HG02943 (cell line): ENCODE data around the gene PPP2R2B.
A peak's percentile ranks its signal among the peaks of the same experiment; 100 is the strongest.
"Not testable (repeated sequence)": the region's sequence is repeated elsewhere in the genome, so short reads cannot be mapped to it uniquely, and the experiment has no call there.

ENCODE experiments used
- ATAC-seq: cut with Tn5 transposase; IDR thresholded peaks from one replicate; pipeline ENCODE4 v1.9.1; 2021; ENCODE audit warnings: mild to moderate bottlenecking, low read depth, moderate library complexity; ENCODE audit not compliant: unreplicated experiment

The PPP2R2B gene

DNA sequence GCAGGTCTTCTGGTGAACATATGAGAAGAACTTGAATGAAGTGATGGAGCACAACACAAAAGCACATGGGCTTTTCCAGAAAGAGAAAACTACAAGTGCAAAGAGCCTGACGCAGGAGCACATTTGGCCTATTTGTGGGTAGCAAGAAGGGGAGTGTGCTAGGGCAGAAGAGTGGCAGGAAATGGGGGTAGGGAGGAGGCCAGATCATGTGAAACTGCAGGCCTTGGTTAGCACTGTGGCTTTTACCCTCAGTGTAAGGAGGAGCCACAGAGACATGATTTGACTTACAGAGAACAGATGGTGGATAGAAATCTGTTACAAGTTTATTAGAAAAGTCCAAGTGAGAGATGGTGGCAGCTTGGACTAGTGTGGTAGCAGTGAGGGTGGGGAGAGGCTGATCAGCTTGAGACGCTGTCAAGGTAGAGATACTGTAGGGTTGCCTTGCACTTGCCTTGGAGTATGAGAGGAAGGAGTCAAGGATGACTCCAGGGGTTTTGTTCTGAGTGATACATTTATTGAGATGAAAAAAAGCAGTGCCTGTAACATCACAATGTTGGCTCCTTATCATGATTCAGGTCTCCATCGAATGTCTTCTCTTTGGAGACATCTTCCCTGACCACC lies 126.7 kb downstream of the PPP2R2B start:
- ATAC-seq, result peak; percentile 99

DNA sequence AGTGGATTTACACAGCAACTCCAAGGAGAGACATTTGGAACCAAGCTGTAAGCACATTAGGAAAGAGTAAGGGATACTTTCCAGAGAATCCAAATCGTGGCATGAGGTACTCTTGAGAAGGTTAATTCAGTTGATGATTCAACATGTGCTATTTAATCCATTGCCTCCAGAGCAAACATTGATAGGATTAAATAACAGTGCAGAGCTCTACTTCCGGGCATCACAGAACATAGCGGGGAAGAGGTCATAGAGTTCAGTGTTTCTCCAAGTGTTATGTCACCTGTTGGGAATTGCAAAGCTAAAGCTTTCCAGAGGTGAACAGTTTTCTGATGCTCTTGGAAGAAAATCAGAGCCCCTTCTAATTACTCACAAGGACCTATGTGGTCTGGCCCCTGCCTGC lies 127.5 kb downstream of the PPP2R2B start:
- no peak for ATAC-seq

DNA sequence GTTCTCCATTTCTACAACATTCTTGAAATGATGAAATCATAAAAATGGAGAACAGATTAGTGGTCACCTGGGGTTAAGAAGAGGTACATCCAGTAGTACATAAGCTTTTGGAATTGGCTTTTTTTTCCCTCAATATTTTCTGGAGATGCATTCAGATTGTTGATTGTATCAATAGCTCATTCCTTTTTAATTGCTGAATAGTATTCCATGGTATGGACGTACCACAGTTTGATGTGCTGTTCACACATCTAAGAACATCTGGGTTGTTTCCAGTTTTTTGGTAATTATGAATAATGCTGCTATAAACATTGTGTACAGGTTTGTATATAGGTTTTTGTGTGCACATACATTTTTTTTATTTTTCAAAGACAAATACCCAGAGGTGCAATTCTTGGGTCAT lies 130.0 kb downstream of the PPP2R2B start:
- ATAC-seq, result no peak

DNA sequence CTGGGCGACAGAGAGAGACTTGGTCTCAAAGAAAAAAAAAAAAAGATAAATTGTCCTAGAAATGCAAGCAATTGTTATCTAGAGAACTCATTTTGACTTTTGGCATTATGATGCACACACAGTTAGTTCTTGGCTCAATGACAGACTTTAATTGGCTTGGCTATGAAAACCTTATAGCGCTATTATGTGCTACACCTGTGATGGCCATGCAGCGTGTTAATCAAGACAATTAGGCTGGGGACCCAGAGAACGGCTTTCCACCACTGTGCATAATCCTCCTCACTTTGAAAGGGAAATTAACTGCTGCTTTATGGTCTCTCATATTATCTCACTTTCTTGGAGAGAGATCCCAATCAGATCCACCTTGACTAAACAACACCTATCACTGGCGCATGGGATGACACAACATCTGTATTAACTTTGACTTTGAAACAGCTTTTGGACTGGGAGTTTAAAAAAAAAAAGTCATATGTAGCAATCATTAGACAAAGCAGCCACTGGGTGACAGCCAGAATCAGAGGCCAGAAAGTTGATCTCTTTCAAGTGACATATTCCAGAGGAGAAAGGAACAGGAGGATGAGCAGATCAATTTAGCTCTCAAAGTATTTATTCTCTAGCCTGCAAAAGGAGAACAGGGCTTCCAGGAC lies 132.5 kb downstream of the PPP2R2B start:
- ATAC-seq, result no peak

DNA sequence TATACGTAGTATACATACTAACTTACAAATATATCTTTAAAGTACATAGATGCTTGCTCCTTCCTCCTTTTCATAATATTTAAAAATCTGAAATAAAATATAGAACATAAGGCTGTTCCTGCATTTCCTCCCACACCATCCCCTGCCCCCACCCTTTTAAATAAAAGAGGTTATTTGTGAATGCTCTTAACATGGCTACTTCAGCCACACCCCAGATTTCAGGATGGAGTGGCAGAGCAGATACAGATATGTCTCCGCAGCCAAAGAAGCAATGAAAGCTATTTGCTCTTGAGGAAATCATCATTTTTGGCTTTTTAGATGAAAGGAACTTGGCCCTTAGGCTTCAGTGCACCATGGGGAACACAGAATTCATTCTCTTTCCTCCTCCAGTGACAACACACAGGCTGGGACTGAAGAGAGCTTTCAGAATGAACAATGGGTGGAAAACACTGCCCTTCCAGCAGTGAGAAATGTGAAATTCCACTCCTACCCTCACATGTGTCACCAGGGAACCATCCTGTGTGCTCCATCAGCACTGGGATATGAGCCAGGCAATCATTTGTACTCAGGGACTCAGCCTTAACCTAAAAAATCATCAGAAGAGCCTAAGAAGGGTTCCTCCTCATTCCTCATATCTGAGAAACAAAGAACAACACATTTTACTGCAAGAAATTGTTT lies 134.3 kb downstream of the PPP2R2B start:
- no peak for ATAC-seq

DNA sequence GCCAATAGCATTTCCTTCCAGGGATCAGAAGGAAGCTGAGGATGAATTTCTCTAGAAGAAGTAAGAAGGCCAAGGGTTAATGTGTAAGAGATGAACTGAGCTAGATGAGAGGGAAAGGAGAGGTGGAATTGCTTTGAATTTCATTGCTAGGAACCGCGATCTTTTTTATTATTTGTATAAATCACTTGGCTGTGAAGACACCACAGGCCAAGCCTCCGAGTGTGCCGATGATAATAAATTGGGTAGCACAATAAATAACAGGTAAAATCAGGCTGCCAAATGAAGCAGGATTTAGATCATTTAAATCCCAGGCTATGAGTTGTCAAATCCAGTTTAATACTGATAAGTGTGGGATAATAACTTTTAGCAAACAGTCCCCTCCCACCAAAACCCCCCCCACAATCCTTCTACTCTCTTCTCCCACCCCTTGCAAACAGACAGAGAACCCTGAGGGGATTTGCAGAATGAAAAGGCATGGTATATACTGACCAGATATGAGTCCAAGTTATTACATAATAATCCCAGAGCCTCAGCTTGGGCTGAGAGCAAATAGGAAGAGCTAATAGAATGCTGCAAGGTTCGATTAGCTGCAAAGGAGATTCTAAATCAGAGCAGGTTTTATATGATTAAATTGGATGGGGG lies 143.5 kb downstream of the PPP2R2B start:
- ATAC-seq, result no peak

DNA sequence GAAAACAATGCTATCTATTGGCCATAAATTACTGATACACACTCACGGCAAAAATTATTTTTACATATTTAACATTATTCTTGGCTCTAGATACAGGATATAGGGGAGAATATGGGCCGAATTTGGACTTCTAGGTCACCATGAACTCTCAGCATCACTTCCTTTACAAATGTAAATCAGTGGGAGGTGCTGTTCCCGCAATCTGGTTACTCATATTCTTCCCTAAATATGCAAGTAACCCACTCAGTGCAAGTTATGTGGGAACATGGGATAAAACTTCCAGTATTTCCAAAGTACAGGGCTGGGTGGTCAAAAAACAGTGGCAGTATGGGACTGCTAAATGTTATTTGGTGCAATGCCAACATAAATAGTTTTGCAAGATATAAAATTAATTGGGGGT lies 145.6 kb downstream of the PPP2R2B start:
- ATAC-seq, result no peak

DNA sequence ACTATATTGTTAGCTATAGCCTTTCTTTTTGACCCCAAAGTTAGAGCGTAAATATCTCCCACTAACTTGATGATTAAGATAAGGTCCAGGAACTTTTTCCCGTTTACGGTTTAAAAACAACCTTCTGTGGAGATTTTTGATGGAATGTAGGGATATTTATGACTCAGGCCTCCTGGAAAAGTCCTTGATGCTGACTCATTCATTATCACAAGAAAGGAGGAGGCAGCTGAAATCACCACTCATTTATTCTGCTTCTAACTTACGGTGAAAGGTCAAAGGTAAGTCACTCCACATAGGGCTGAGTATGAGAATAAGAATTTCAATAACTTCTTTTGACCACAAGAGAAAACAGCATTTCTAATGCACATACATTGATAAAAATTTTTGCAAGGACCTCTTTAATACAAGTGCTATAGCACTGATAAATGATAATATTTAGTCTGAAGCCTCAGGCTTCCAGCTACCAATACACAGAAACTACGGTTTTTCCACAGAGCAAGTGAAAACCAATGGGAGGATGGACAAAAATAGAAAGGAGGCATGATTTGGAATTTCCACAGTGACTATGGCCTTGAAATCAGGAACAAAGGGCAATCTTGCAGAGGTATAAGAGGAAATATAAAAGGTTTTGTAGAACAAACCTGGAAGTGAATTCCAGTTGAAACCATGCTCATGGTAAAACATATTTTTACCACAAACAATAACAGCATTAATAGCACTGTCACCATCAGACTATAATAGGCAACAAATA lies 146.5 kb downstream of the PPP2R2B start:
- no peak for ATAC-seq

DNA sequence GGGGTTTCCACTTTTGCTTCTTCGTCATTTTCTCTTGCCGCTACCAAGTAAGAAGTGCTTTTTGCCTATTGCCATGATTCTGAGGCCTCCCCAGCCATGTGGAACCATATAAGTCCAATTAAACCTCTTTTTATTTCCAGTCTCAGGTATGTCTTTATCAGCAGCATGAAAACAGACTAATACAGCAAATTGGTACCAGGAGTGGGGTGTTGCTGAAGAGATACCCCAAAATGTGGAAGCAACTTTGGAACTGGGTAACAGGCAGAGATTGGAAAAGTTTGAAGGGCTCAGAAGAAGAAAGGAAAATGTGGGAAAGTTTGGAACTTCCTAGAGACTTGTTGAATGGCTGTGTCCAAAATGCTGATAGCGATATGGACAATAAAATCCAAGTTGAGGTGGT lies 149.8 kb downstream of the PPP2R2B start:
- not testable (repeated sequence) for ATAC-seq

DNA sequence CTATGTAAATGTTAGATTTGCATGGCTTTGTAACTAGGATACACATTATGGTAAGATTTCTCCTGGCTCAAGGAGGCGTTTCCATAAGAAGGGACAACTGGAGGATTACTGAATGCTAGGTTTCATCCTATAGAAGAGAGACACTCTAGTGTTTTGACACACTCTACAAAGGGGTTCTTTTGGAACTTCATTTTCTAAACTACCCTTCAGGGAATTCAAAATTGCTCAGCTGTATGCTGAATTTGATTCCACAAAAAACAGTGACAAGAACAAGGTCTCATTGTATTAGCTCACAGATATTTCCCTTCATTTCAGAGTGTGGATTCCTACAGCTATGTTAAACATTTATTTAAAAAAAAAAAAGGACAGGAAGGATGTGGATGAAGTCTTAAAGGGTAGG lies 151.7 kb downstream of the PPP2R2B start:
- ATAC-seq, result no peak

DNA sequence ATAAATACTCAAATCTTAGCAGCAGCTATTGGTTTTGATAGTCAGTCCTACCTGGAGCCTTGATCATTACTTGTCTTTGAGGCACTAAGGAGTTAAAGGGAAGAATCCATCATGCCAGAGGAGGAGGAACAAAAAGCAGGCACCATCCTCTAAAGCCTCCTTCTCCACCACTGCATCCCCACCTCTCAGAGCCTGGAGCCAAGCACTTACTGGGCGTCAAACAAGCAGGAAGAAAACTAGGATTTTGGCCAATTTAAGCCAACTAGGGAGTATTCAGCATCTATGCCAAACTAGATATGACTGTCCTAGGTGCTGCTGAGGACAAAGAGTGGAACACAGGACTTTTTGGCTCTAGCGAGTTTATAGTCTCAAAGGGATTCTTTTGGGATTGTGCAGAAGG lies 152.5 kb downstream of the PPP2R2B start:
- no peak for ATAC-seq

DNA sequence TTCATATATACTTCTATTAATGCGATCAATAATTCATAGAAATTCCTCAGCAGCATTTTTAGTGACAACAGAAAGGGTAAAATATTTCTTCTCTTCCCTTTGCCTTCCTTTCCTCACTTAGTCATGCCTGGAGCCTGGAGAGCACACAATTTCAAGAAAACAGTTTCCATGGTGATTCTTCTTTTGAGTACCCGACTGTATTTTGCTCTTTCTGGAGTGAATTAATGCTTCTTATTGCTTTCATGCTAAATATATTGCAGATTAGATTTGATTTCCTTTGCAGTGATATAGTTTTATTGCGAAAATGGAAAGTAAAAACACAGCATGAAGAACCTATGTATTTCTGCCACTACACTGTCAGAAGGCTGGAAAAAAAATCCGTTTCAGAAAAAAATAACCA lies 153.5 kb downstream of the PPP2R2B start:
- no peak for ATAC-seq

DNA sequence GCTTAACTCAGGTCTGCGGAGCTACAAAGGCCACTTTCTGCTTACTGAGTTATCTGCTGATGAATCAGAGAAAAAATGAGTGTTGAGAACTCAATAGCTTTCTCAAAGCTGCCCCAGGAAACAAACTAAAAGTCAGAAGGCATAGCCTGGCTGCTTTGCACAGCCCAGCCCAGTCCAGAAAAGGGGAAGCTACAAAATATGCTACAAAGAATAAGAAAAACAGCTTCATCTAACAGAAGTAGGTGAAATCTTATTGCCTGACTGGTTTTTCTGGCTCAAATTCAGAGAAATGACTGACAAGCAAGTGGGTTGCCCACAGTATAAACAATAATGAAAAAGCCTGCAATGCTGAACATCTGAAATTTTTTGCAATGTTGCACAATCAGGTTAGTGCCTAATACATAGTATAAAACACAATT lies 156.2 kb downstream of the PPP2R2B start:
- no peak for ATAC-seq

DNA sequence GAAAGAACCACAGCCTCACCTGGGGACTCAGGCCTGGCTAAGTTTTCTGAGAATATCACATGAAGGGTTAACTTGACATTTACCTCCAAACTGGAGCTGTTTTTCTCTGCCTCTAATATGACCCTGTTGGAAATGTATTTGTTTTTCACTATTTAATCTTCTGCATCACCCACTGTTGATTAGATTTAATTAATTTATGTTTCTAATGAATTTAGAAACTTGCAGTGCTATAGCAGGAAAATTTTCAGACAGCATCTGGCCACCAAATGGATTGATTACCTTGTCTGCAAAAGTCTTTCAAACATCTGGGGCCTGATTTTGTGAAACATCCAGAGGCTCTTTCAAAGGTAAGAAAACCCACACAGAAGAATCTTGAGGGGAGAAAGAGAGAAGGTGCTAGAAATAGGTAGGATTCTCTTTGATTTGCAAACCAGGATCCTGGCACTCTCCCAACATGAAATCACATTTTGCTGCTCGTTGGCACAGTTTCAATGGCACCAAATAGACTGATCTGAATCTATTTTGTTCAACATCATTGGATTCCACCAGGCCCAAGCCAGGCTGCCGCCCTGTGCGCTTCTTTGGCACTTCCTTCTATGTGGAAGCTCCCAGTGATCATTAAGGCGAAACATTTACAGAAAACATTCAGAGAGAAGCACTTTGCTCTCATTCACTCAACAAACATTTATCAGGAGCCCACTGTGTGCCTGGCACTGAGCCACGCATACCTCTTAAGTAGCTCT lies 157.3 kb downstream of the PPP2R2B start:
- ATAC-seq, result no peak

DNA sequence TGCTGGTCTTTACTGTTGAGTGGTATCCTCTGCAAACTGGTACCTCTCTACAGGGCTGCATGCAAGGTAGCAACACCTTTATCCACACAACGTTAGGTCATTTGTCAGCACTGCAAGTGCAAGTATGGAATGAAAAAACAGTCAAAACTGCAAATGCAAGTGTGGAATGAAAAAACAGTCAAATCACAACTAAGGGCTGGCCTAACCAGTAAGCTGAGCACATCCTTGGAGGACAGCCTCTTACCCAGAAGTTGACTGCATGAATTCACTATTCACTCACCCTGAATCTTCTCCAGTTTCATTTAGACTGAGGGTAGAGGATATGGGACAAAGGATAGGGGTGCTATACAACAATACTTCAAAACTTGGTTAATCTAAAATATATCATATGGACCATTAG lies 158.4 kb downstream of the PPP2R2B start:
- no peak for ATAC-seq

DNA sequence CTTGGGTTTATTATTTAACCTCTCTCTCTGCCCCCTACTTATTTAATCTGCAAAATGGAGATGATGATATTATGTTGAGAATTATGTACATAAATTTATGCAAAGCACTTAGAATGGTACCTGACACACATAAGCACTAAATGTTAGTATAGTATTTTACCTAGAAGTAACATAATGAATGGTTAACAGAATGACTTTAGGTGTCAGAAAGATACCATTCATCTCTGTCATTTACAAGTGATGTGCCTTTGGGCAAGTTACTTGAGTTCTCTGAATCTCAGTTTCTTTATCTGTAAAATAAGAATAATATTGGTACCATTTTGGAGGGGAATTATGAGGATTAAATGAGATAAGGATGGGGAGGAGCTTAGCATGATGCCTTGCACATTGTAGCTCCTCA lies 159.4 kb downstream of the PPP2R2B start:
- ATAC-seq, result no peak

DNA sequence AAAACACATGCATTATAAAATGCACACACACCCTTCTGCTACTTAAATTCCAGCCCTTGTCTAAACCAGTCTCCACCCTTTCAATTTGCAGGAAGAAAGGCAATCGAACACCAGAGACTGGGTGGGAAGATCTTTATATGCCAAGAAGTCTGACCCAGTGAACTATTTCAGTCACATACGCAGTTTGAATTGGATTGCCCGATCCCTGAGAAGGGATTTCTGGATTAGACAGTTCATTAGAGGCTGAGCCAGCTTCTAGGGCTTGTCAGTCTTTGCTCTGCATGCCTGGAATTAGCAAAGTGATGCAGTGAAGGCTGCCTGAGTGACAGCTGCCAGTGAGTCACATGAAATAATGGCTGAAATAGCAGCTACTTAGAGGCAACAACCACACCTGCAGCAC lies 159.9 kb downstream of the PPP2R2B start:
- ATAC-seq, result no peak

DNA sequence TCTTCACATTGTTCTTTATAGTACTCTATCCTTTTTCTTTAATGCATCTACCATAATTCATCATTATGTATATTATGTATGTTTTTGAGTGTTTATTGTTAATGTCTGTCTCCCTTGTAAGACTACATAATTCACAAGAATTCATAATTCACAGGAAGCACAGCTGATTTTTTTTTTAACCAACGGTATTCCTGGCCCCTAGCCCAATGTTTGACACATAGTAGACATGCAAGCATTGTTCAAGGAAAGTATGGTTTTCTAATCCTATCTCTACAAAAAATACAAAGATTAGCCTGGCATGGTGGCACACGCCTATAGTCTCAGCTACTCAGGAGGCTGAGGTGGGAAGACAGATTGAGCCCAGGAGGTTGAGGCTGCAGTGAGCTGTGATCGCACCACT lies 160.6 kb downstream of the PPP2R2B start:
- no peak for ATAC-seq

DNA sequence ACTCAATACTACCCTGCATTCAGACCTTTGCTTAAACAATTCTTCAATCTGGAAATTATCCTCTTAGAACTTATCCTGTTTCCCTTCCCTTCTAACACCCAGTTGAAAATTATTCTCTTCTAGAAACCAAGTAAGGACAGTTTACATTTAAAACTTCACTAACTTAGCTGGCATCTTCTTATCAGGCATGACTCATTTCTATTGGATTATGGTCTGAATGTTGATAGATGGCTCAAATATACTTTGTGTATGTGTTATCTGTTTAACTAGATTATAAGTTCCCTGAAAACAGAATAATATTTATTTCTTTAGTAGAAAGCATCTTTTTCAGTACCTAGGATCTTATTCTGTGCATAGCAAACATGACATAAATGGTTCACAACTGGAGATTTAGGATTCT lies 161.9 kb downstream of the PPP2R2B start:
- ATAC-seq, result no peak

DNA sequence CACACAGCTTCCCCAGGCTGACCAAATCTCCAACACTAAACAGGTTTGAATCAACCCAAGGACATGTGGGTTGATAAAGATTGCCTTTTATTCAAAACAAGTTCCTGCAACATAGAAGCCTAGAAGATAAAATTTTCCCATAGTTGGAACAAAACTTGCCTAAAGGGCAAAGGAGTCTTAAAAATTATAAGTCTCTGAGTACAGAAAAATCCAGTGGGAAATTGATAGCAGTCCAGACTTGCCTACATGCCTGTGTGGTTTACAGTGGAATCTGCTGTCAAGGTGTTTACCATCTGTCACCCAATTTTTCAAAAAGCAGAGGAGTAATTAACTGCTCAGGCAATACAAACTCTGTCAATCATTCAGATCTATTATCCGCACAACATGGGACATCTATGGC lies 168.2 kb downstream of the PPP2R2B start:
- no peak for ATAC-seq
